ENCODE measurements around the gene RAB26.

DNA sequence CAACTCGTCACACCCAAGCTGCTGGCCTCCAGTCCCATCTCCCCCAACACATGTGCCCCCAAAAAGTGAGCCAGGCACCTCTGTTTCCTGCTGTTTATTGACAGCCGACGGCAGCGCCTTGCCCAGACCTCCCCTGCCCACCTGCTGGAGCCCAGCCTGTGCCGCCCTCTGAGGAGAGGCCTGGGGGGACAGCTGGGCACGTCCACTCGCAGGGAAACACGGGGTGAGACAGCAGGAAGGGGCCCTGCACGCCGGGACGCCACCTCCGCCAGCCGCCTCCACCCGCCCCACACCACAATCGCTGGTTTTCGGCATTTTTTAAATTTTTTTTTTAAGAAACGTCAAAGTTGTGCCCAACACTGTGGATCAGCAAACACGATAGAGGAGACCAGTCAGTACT is 28.7 kb downstream of the RAB26 start:
- TF ChIP-seq BACH2 (CRISPR knock-in tag; IDR thresholded peaks at IDR 0.05; ENCODE audit: borderline replicate concordance): no peak
- no peak for TF ChIP-seq ARNTL (CRISPR knock-in tag; IDR thresholded peaks at IDR 0.05; ENCODE audit: borderline replicate concordance, low read depth)
- no peak for TF ChIP-seq TCF4 (CRISPR knock-in tag; IDR thresholded peaks at IDR 0.05; ENCODE audit: borderline replicate concordance)
- TF ChIP-seq RARB (CRISPR knock-in tag; IDR thresholded peaks at IDR 0.05): no peak
- TF ChIP-seq, protein P1, sequence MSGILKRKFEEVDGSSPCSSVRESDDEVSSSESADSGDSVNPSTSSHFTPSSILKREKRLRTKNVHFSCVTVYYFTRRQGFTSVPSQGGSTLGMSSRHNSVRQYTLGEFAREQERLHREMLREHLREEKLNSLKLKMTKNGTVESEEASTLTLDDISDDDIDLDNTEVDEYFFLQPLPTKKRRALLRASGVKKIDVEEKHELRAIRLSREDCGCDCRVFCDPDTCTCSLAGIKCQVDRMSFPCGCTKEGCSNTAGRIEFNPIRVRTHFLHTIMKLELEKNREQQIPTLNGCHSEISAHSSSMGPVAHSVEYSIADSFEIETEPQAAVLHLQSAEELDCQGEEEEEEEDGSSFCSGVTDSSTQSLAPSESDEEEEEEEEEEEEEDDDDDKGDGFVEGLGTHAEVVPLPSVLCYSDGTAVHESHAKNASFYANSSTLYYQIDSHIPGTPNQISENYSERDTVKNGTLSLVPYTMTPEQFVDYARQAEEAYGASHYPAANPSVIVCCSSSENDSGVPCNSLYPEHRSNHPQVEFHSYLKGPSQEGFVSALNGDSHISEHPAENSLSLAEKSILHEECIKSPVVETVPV (CRISPR knock-in tag; IDR thresholded peaks at IDR 0.05): no peak
- no peak for TF ChIP-seq ZFP3 (CRISPR knock-in tag; IDR thresholded peaks at IDR 0.05)
- TF ChIP-seq ZC3H10 (CRISPR knock-in tag; IDR thresholded peaks at IDR 0.05): no peak
- TF ChIP-seq, protein P2, sequence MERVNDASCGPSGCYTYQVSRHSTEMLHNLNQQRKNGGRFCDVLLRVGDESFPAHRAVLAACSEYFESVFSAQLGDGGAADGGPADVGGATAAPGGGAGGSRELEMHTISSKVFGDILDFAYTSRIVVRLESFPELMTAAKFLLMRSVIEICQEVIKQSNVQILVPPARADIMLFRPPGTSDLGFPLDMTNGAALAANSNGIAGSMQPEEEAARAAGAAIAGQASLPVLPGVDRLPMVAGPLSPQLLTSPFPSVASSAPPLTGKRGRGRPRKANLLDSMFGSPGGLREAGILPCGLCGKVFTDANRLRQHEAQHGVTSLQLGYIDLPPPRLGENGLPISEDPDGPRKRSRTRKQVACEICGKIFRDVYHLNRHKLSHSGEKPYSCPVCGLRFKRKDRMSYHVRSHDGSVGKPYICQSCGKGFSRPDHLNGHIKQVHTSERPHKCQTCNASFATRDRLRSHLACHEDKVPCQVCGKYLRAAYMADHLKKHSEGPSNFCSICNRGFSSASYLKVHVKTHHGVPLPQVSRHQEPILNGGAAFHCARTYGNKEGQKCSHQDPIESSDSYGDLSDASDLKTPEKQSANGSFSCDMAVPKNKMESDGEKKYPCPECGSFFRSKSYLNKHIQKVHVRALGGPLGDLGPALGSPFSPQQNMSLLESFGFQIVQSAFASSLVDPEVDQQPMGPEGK (CRISPR knock-in tag; IDR thresholded peaks at IDR 0.05; ENCODE audit: borderline replicate concordance): no peak
- no peak for TF ChIP-seq CSDC2 (CRISPR knock-in tag; IDR thresholded peaks at IDR 0.05)

Data from SK-N-SH treated with all-trans-retinoic acid at 6 μM for 48 hours (cell line).